ENCODE results near the gene TTC29. TPM values are rescaled to one million over a fixed set of nuclear protein-coding genes. Genes with fewer than 3 reads are reported as not detected.

TTC29 gene
- polyA plus RNA-seq, 2 of the 4 experiments (the other 2 are of a cell fraction) = not detected

GRCh38 chr4:146890301-146890700 is 55.4 kb downstream of the TTC29 start:
- no peak overlapping the region for H3K27ac ChIP-seq
- H3K4me1 ChIP-seq = no peaks in the 10 kb centered on the region
- FAIRE-seq = no peak
- H3K9me3 ChIP-seq = no peaks in the 10 kb centered on the region
- H3K4me2 ChIP-seq = no peak overlapping the region
- no peak for DNase-seq (ENCODE audit: low read depth in 1 of 2, low spot score in 1 of 2)
- POLR2A ChIA-PET = no interaction called here
- H3K4me3 ChIP-seq = no peak overlapping the region
- CTCF ChIA-PET = no interaction called here
- ATAC-seq = no peak
- TF ChIP-seq KDM1A (IDR thresholded peaks at IDR 0.05; ENCODE audit: low read depth) (no peak), HOXA7 (CRISPR knock-in tag; IDR thresholded peaks at IDR 0.05) (no peak), BHLHE40 (IDR thresholded peaks at IDR 0.05; ENCODE audit: low read depth, low read length) (no peak), SREBF2 (IDR thresholded peaks at IDR 0.05) (no peak)
- WGBS (ENCODE audit: missing lambda C conversion rate) = 12% methylated on average over 3 of the region's 3 CpGs

- no peak for ATAC-seq
- no peaks in the 10 kb centered on the region for H3K4me1 ChIP-seq
- no peak for TF ChIP-seq NR3C1 (IDR thresholded peaks at IDR 0.05)
- POLR2A ChIA-PET = no interaction called here
- WGBS (ENCODE audit: missing lambda C conversion rate) = 42% methylated on average over 3 of the region's 3 CpGs
- DNase-seq (ENCODE audit: low read depth in 1 of 2, low spot score in 1 of 2) = no peak
- no peak overlapping the region for H3K4me3 ChIP-seq
- no peak overlapping the region for H3K27ac ChIP-seq
- H3K4me2 ChIP-seq = no peak overlapping the region
- CTCF ChIA-PET = no interaction called here
- FAIRE-seq = no peak
- no peaks in the 10 kb centered on the region for H3K9me3 ChIP-seq
Observed at GRCh38 chr4:146883070-146883469, 62.6 kb downstream of the TTC29 start.

GRCh38 chr4:146857298-146857697 is 88.4 kb downstream of the TTC29 start:
- no peak for ATAC-seq
- FAIRE-seq = no peak
- no peak overlapping the region for H3K27ac ChIP-seq
- WGBS (ENCODE audit: missing lambda C conversion rate) = 4% methylated on average over 3 of the region's 3 CpGs
- POLR2A ChIA-PET = no interaction called here
- TF ChIP-seq RAD21 (conservative IDR thresholded peaks at IDR 0.05 in 1 of 2, IDR thresholded peaks at IDR 0.05 in 1 of 2) = no peak
- TF ChIP-seq HEYL (CRISPR knock-in tag; IDR thresholded peaks at IDR 0.05) = no peak
- TF ChIP-seq FOXS1 (CRISPR knock-in tag; IDR thresholded peaks at IDR 0.05) = no peak
- no peak overlapping the region for H3K4me2 ChIP-seq
- H3K4me3 ChIP-seq = no peak overlapping the region
- no peaks in the 10 kb centered on the region for H3K4me1 ChIP-seq
- no peaks in the 10 kb centered on the region for H3K9me3 ChIP-seq
- no peak for DNase-seq (ENCODE audit: low read depth in 1 of 2, low spot score in 1 of 2)
- CTCF ChIA-PET = no interaction called here

- TF ChIP-seq ATOH8 (CRISPR knock-in tag; IDR thresholded peaks at IDR 0.05; ENCODE audit: low read depth) = no peak
- TF ChIP-seq KDM5A (IDR thresholded peaks at IDR 0.05) = no peak
- TF ChIP-seq ELK1 (IDR thresholded peaks at IDR 0.05; ENCODE audit: low read depth, low read length) = no peak
- TF ChIP-seq RARB (CRISPR knock-in tag; IDR thresholded peaks at IDR 0.05) = no peak
- TF ChIP-seq MAX (IDR thresholded peaks at IDR 0.05) = no peak
- no peak for TF ChIP-seq USF2 (IDR thresholded peaks at IDR 0.05)
- TF ChIP-seq CBX8 (IDR thresholded peaks at IDR 0.05) = no peak
- no peaks in the 10 kb centered on the region for H3K9me3 ChIP-seq
- H3K27ac ChIP-seq = no peak overlapping the region
- no peak for DNase-seq (ENCODE audit: low read depth in 1 of 2, low spot score in 1 of 2)
- no peak overlapping the region for H3K4me3 ChIP-seq
- H3K4me1 ChIP-seq = no peaks in the 10 kb centered on the region
- no peak for FAIRE-seq
- ChIA-PET CTCF (no interaction called here), POLR2A (interaction anchor here (0.5 kb wide), 1 partner anchor 21 kb away, joined by 7 read pairs; no protein-coding TSS in a partner anchor)
- no peak overlapping the region for H3K4me2 ChIP-seq
- 40% methylated on average over 4 of the region's 4 CpGs for WGBS (ENCODE audit: missing lambda C conversion rate)
- no peak for ATAC-seq
Observed at GRCh38 chr4:146855761-146856160, 89.9 kb downstream of the TTC29 start.

GRCh38 chr4:146852360-146852759 is 93.3 kb downstream of the TTC29 start:
- H3K4me3 ChIP-seq = no peak overlapping the region
- ChIA-PET CTCF (no interaction called here), POLR2A (no interaction called here)
- TF ChIP-seq RARB (CRISPR knock-in tag; IDR thresholded peaks at IDR 0.05) (no peak), ESRRA (IDR thresholded peaks at IDR 0.05; ENCODE audit: borderline replicate concordance, low read length) (no peak), RAD21 (conservative IDR thresholded peaks at IDR 0.05 in 1 of 2, IDR thresholded peaks at IDR 0.05 in 1 of 2) (no peak), HMGXB4 (CRISPR knock-in tag; IDR thresholded peaks at IDR 0.05; ENCODE audit: borderline replicate concordance) (no peak), JUNB (IDR thresholded peaks at IDR 0.05) (no peak), CEBPB (IDR thresholded peaks at IDR 0.05) (no peak), ZFP36 (IDR thresholded peaks at IDR 0.05; ENCODE audit: borderline replicate concordance, partially characterized antibody) (no peak), NFE2L2 (conservative IDR thresholded peaks at IDR 0.05; ENCODE audit: low read length) (no peak)
- 9% methylated on average over 2 of the region's 2 CpGs for WGBS (ENCODE audit: missing lambda C conversion rate)
- H3K4me1 ChIP-seq = no peaks in the 10 kb centered on the region
- FAIRE-seq = no peak
- H3K9me3 ChIP-seq = no peaks in the 10 kb centered on the region
- H3K4me2 ChIP-seq = no peak overlapping the region
- no peak for ATAC-seq
- no peak overlapping the region for H3K27ac ChIP-seq
- DNase-seq (ENCODE audit: low read depth in 1 of 2, low spot score in 1 of 2) = no peak
